Urothelium cell line (cell line): ENCODE measurements around the gene DNAJC27.

Experiments used
- DNase-seq: peaks from one replicate; pipeline ENCODE4 v3.0.0; 2011; ENCODE audit warnings: low spot score, mixed read lengths
- FAIRE-seq: peaks from 2 replicates; lab custom pipeline; 2011; peaks lifted over from hg19 to GRCh38; lab: Jason Lieb, UNC

The DNAJC27 gene

GRCh38 chr2:24926602-24927252 is 45.0 kb downstream of the DNAJC27 start:
- FAIRE-seq (no peak), DNase-seq (no peak)

DNA sequence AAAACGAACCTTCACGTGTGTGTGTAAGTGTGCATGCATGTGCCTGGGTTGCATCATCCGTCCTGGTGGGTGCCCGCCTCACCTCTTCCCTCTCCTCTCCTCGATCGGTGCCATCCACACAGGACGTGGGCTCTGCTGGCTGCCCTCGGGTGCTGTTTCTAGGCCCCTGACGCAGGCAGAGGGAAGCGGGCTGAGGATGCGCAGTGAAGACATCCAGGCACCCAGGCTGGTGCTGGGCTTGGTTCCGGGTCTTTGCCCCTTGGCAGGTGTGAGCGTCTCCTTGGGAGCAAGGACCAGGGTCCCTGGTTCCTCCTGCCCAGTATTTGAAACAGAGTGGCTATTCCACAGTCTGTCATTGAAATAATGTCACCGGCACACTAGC is 45.5 kb downstream of the DNAJC27 start:
- FAIRE-seq: no peak

GRCh38 chr2:24925815-24926214 is 45.9 kb downstream of the DNAJC27 start:
- FAIRE-seq: peak; percentile 97
- DNase-seq: no peak

More for the DNA sequence above, 45.5 kb downstream of the DNAJC27 start:
- no peak for DNase-seq

- DNase-seq (no peak), FAIRE-seq (peak; percentile 13)
Observed at GRCh38 chr2:24924732-24925131, 47.0 kb downstream of the DNAJC27 start.

DNA sequence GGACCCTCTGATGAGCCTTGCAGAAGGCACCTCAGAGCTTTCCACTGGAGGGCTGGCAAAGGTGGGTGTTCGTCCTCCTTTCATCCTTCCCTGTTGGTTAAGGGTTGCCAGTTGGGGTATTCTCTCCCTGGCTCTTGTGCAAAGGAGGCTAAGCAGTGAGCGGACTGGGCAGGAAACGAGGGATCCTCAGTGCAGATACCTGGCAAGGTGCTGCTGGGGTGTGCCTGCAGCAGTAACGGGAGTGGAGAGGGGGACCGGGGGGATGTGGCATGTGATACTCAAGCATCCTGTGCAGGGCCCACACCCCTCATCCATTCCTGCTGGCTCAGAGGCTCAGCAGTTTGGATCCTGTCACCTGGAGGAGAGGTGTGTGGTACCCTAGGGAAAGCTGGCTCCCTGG is 47.5 kb downstream of the DNAJC27 start:
- DNase-seq (no peak), FAIRE-seq (no peak)

- no peak for FAIRE-seq
- no peak for DNase-seq
Observed at GRCh38 chr2:24923106-24923505, 48.6 kb downstream of the DNAJC27 start.

- peak; percentile 5 for FAIRE-seq
Observed at GRCh38 chr2:24922556-24922955, 49.2 kb downstream of the DNAJC27 start.

GRCh38 chr2:24920809-24921441 is 50.8 kb downstream of the DNAJC27 start:
- DNase-seq (peak; percentile 50), FAIRE-seq (no peak)

More at GRCh38 chr2:24922556-24922955, 49.2 kb downstream of the DNAJC27 start:
- no peak for DNase-seq

DNA sequence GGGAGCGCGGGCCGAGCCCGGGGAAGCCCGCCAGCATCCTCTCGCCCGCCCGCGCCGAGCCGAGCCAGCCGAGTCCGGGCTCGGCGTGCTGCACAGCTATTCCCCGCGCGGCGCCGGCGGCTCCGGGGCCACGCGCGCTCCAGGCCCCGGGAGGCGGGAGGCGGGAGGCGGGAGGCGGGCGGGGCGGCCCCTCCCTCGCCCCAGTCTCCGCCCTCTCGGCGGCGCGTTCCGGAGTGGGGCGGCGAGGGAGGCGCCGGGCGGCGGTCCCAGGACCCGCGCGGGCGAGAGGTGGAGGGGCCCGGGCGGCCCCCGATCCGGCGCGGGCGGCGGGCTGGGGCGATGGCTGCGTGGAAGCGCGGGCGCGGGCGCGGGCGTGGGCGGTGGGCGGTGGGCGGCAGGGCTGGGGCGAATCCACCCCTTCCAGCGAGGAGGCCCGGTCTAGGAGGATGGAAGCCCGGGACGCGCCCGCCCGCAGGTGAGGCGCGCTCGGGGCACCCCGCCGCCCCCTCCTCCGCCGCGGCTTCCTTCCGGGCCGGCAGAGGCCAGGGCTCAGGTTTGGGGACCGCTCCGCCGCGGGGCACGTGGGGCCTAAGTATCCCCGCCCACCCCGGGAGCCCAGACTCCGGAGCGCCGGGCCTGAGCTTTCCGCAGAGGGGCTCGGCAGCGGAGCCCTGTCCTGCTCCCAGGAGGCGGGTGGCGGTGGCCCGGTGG is 51.5 kb downstream of the DNAJC27 start, which contains the start of gene ADCY3:
Gene ADCY3, minus strand, starts transcription at position 140 of the 711 bp plus-strand sequence. CDS start 1,250 bp downstream, outside the sequence.
- FAIRE-seq (no peak), DNase-seq (peak; percentile 88)

DNA sequence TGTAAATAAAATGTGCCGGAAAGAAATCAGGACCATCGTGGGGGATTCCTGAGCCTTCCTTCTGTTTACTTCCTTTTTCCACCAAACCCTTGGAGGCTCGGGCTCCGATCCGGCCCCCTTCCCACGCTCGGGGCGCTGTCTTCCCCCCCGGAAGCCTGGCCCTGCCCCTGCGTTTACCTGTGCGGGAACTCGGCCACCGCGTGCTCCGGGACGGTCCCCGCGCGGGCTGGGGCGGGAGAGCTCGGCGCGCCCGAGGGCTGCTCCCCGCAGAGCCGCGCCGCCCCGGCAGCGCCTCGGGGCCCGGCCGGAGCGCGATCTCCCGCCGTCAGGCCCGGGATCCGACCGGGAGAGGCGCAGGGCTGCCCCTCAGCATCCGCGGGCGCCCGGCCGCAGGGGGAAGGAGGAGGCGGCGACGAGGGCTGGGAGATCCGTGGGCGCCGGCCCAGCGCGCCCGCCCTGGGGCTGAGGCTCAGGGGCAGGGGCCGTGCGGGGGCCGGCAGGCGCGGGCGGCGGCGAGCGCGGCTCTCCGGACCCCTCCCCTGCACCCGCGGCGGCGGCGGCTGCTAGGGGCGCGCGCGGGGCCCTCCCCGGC is 52.2 kb downstream of the DNAJC27 start:
- no peak for FAIRE-seq
- peak; percentile 64 for DNase-seq

- FAIRE-seq (no peak), DNase-seq (peak; percentile 65)
Observed at GRCh38 chr2:24919037-24919505, 52.7 kb downstream of the DNAJC27 start.

GRCh38 chr2:24918326-24919036 is 53.3 kb downstream of the DNAJC27 start:
- FAIRE-seq (no peak), DNase-seq (no peak)

- no peak for FAIRE-seq
- DNase-seq: no peak
Observed at GRCh38 chr2:24917731-24918325, 53.9 kb downstream of the DNAJC27 start.

DNA sequence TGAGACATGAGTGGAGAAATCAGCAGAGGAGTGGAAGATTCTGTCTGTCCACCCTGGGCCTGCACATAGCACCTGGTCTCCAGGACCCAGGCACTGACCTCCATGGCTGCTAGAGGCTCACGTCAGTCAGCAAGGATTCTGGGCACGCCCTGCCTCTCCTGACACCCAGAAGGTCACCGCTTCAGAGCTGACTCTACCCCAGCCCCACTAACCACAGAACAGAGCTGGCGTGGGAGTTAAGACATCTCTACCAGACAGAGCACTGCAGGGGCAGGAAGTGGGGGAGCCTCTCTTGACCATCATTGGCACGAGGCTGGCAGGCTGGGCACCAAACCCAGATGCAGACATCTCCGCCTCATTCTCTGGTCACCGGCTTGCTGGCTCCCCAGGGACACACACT is 54.7 kb downstream of the DNAJC27 start:
- DNase-seq (peak; percentile 31), FAIRE-seq (no peak)

- DNase-seq: no peak
- FAIRE-seq: no peak
Observed at GRCh38 chr2:24915796-24916195, 56.0 kb downstream of the DNAJC27 start.

GRCh38 chr2:24915175-24915574 is 56.6 kb downstream of the DNAJC27 start:
- no peak for DNase-seq
- FAIRE-seq: no peak

GRCh38 chr2:24914713-24915112 is 57.0 kb downstream of the DNAJC27 start:
- FAIRE-seq: no peak
- DNase-seq: no peak

GRCh38 chr2:24913911-24914310 is 57.8 kb downstream of the DNAJC27 start:
- FAIRE-seq: no peak
- DNase-seq: no peak

GRCh38 chr2:24912986-24913385 is 58.8 kb downstream of the DNAJC27 start:
- DNase-seq: no peak
- no peak for FAIRE-seq

DNA sequence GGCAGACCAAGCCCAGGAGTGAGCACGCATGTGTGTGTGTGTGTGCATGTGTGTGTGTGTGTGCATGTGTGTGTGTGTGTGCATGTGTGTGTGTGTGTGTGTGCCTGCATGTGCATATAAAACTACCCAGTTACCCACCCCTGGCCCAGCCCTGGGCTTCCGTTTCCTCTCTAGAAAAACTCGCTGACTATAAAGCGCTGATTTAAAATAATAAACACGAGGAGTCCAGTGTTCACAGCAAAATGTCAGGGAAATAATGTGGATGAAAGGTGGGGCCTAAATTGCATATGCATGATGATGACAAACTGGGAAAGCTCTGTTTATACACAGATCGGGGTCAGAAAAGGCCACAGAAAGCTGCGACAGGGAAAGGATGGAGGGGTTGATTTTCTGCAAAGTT is 59.2 kb downstream of the DNAJC27 start:
- DNase-seq (no peak), FAIRE-seq (peak; percentile 9)
